ENCODE measurements around the gene UROC1.

Gene UROC1

DNA sequence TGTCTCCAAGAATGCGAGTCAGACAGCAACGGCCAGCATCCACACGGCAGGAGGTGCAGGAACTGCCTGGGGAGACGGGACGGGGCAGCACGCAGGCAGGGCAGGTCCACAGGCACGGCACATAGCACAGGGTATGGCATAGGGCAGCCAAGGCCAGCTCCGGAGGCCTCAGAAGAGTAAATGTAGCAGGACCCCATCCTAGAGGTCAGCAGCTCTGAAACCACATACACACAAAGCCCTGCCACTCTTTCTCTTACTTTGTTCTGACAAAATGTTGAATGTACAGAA, 68.7 kb downstream of the UROC1 start:
- H3K36me3 ChIP-seq (replicated peaks; ENCODE audit: insufficient read depth, low read length), result no peaks in the 10 kb centered on the region
- no peak overlapping the region for H3K9ac ChIP-seq (ENCODE audit: low read length)
- H4K20me1 ChIP-seq (ENCODE audit: insufficient read depth, low read length), result no peaks in the 10 kb centered on the region

DNA sequence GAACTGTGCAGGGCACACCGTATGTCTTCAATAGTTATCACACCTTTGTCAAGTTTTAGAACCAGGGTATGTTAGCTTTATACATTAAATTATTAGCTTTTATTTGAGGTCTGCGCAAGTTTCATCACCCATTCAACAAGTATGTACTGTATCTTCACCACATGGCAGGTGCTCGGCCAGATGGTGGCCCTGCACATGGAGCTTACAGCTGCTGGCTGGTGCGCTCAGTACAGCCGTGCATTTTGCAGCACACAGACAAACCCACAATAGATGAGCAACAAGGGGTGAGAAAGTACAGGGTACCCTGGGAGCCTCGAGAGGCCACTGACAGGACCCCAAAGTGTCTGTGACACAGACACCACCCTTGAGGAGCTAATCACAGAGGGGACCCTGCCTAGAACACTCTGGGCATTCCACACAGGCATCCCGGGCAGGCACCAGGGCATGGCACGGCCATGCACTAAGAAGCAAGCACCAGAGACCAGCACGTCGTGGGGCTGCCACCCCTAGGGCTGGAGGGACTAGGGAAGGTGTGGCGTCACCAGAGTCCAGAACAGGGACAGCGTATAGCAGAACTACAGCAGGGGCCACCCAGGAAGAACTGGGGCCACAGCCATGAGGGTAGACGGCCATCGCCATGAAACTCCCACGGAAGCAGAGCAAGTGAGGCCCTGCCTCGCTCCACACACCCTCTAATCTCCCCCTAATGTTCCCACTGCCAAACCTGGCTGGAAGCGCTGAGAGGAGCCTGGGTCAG, 69.3 kb downstream of the UROC1 start:
- Histone ChIP-seq H3K27ac (ENCODE audit: low read length) (no peak overlapping the region), H3K79me2 (ENCODE audit: low read length) (no peaks in the 10 kb centered on the region), H3K27me3 (replicated peaks; ENCODE audit: insufficient read depth, low read length) (no peaks in the 10 kb centered on the region), H3K9ac (ENCODE audit: low read length) (no peak overlapping the region), H3F3A (ENCODE audit: insufficient read depth, low read length) (no peaks in the 10 kb centered on the region), H3K9me2 (replicated peaks; ENCODE audit: insufficient read depth, low read length) (no peaks in the 10 kb centered on the region), H2AFZ (ENCODE audit: low read length) (no peak overlapping the region), H3K4me3 (ENCODE audit: low read length) (no peak overlapping the region), H3K9me3 (replicated peaks; ENCODE audit: insufficient read depth, low read length) (no peaks in the 10 kb centered on the region), H3K4me1 (ENCODE audit: low read length) (no peaks in the 10 kb centered on the region), H3K36me3 (replicated peaks; ENCODE audit: insufficient read depth, low read length) (no peaks in the 10 kb centered on the region), H3K4me2 (ENCODE audit: low read depth, low read length) (no peak overlapping the region), H4K20me1 (ENCODE audit: insufficient read depth, low read length) (no peaks in the 10 kb centered on the region)
- no peak for TF ChIP-seq CTCF (IDR thresholded peaks at IDR 0.05; ENCODE audit: low read length)
- TF ChIP-seq EZH2 (optimal IDR thresholded peaks at IDR 0.05; ENCODE audit: low read depth, low read length), result no peak
- no peak for TF ChIP-seq EZH2phosphoT487 (IDR thresholded peaks at IDR 0.05; ENCODE audit: low read length)
- DNase-seq, result no peak

More for the DNA sequence above, 68.7 kb downstream of the UROC1 start:
- no peaks in the 10 kb centered on the region for H3K27me3 ChIP-seq (replicated peaks; ENCODE audit: insufficient read depth, low read length)
- DNase-seq, result no peak
- H3K4me1 ChIP-seq (ENCODE audit: low read length), result no peaks in the 10 kb centered on the region
- no peak overlapping the region for H3K27ac ChIP-seq (ENCODE audit: low read length)
- H2AFZ ChIP-seq (ENCODE audit: low read length), result no peak overlapping the region
- H3K4me2 ChIP-seq (ENCODE audit: low read depth, low read length), result no peak overlapping the region
- H3K9me2 ChIP-seq (replicated peaks; ENCODE audit: insufficient read depth, low read length), result no peaks in the 10 kb centered on the region
- no peaks in the 10 kb centered on the region for H3K9me3 ChIP-seq (replicated peaks; ENCODE audit: insufficient read depth, low read length)
- no peaks in the 10 kb centered on the region for H3K79me2 ChIP-seq (ENCODE audit: low read length)
- H3F3A ChIP-seq (ENCODE audit: insufficient read depth, low read length), result no peaks in the 10 kb centered on the region
- TF ChIP-seq CTCF (IDR thresholded peaks at IDR 0.05; ENCODE audit: low read length) (no peak), EZH2phosphoT487 (IDR thresholded peaks at IDR 0.05; ENCODE audit: low read length) (no peak), EZH2 (optimal IDR thresholded peaks at IDR 0.05; ENCODE audit: low read depth, low read length) (no peak)
- no peak overlapping the region for H3K4me3 ChIP-seq (ENCODE audit: low read length)

GRCh38 chr3:126447456-126448106, 70.0 kb downstream of the UROC1 start:
- Histone ChIP-seq H3K79me2 (ENCODE audit: low read length) (no peaks in the 10 kb centered on the region), H3K36me3 (replicated peaks; ENCODE audit: insufficient read depth, low read length) (no peaks in the 10 kb centered on the region), H2AFZ (ENCODE audit: low read length) (no peak overlapping the region), H3K4me2 (ENCODE audit: low read depth, low read length) (no peak overlapping the region), H3K27me3 (replicated peaks; ENCODE audit: insufficient read depth, low read length) (no peaks in the 10 kb centered on the region), H3F3A (ENCODE audit: insufficient read depth, low read length) (no peaks in the 10 kb centered on the region), H3K4me3 (ENCODE audit: low read length) (no peak overlapping the region), H3K4me1 (ENCODE audit: low read length) (no peaks in the 10 kb centered on the region), H3K9ac (ENCODE audit: low read length) (no peak overlapping the region), H4K20me1 (ENCODE audit: insufficient read depth, low read length) (no peaks in the 10 kb centered on the region), H3K9me3 (replicated peaks; ENCODE audit: insufficient read depth, low read length) (no peaks in the 10 kb centered on the region), H3K27ac (ENCODE audit: low read length) (no peak overlapping the region), H3K9me2 (replicated peaks; ENCODE audit: insufficient read depth, low read length) (no peaks in the 10 kb centered on the region)
- TF ChIP-seq CTCF (IDR thresholded peaks at IDR 0.05; ENCODE audit: low read length) (no peak), EZH2 (optimal IDR thresholded peaks at IDR 0.05; ENCODE audit: low read depth, low read length) (no peak), EZH2phosphoT487 (IDR thresholded peaks at IDR 0.05; ENCODE audit: low read length) (no peak)
- DNase-seq, result no peak
